HG02884 (cell line): ENCODE measurements around the gene CCDC69.
A peak's percentile ranks its signal among the peaks of the same experiment; 100 is the strongest.

ENCODE experiments used
- ATAC-seq: cut with Tn5 transposase; IDR thresholded peaks from one replicate; pipeline ENCODE4 v1.9.1; 2021; ENCODE audit warnings: mild to moderate bottlenecking, moderate library complexity; ENCODE audit not compliant: unreplicated experiment

CCDC69 gene

GRCh38 chr5:151146061-151146460 is 77.8 kb downstream of the CCDC69 start:
- ATAC-seq: no peak

GRCh38 chr5:151144922-151145321 is 79.0 kb downstream of the CCDC69 start:
- ATAC-seq: no peak

GRCh38 chr5:151144275-151144674 is 79.6 kb downstream of the CCDC69 start:
- no peak for ATAC-seq

- ATAC-seq: no peak
These were observed 80.2 kb downstream of the CCDC69 start for GRCh38 chr5:151143645-151144044.

- ATAC-seq: no peak
These were observed 81.0 kb downstream of the CCDC69 start for GRCh38 chr5:151142933-151143332.

GRCh38 chr5:151141535-151141934 is 82.4 kb downstream of the CCDC69 start:
- peak; percentile 90 for ATAC-seq

GRCh38 chr5:151140686-151141459 is 83.0 kb downstream of the CCDC69 start:
- ATAC-seq: no peak

GRCh38 chr5:151139646-151140045 is 84.2 kb downstream of the CCDC69 start:
- no peak for ATAC-seq

- no peak for ATAC-seq
These were observed 84.9 kb downstream of the CCDC69 start for GRCh38 chr5:151139015-151139414.

GRCh38 chr5:151138114-151138513 is 85.8 kb downstream of the CCDC69 start:
- no peak for ATAC-seq

GRCh38 chr5:151137067-151137825 is 86.6 kb downstream of the CCDC69 start:
- no peak for ATAC-seq

GRCh38 chr5:151134228-151134627 is 89.7 kb downstream of the CCDC69 start:
- peak; percentile 59 for ATAC-seq

GRCh38 chr5:151132963-151133362 is 90.9 kb downstream of the CCDC69 start:
- no peak for ATAC-seq
